CD14-positive monocyte (primary cell): ENCODE data around the gene SCN2A. TPM values are rescaled to one million over a fixed set of nuclear protein-coding genes. Genes with fewer than 3 reads are reported as not detected.

ENCODE experiments used
- DNase-seq, 3 donors: peaks; one replicate each; pipeline ENCODE4 v3.0.0-alpha.2; 2011 to 2022
- H2AFZ ChIP-seq: 2 replicates; pipeline ENCODE4 v1.6.0; 2012; ENCODE audit warnings: mild to moderate bottlenecking, low read depth, low read length, inconsistent platforms; ENCODE audit not compliant: insufficient read depth, poor library complexity, severe bottlenecking
- H3K27ac ChIP-seq, 2 donors: 1 replicate in 1 of 2; 2 replicates in 1 of 2; pipeline ENCODE4 v1.5.1; 2012 to 2013; ENCODE audit warnings: low read length in 2 of 2, control low read depth in 1 of 2, inconsistent platforms in 1 of 2, low read depth in 1 of 2, mild to moderate bottlenecking in 1 of 2
- H3K27me3 ChIP-seq, 2 donors: one replicate each; pipeline versions ENCODE4 v1.6.0 to v1.6.1; 2011 to 2013; ENCODE audit warnings: low read length in 2 of 2; ENCODE audit not compliant: control insufficient read depth in 2 of 2, insufficient read depth in 2 of 2
- H3K36me3 ChIP-seq, 2 donors: replicated peaks in 1 of 2; 1 replicate in 1 of 2; 2 replicates in 1 of 2; pipeline versions ENCODE4 v1.5.1 to v1.6.1; 2012 to 2013; ENCODE audit warnings: low read length in 2 of 2, control low read depth in 1 of 2, inconsistent platforms in 1 of 2, mild to moderate bottlenecking in 1 of 2; ENCODE audit not compliant: insufficient read depth in 2 of 2, control insufficient read depth in 1 of 2
- H3K4me1 ChIP-seq, 2 donors: 1 replicate in 1 of 2; 2 replicates in 1 of 2; pipeline versions ENCODE4 v1.5.1 to v1.6.1; 2012 to 2013; ENCODE audit warnings: low read length in 2 of 2, control low read depth in 1 of 2, inconsistent platforms in 1 of 2, mild to moderate bottlenecking in 1 of 2, moderate library complexity in 1 of 2; ENCODE audit not compliant: insufficient read depth in 2 of 2, control insufficient read depth in 1 of 2
- H3K4me2 ChIP-seq: replicated peaks from 2 replicates; pipeline ENCODE3; 2012; ENCODE audit warnings: low read length, moderate library complexity, mild to moderate bottlenecking; ENCODE audit not compliant: poor library complexity, severe bottlenecking; ENCODE audit errors: extremely low read depth
- H3K4me3 ChIP-seq, 3 experiments: fragments of 200-600 bp in 1 of 3; sonication (generic) in 1 of 3; replicated peaks in 1 of 3; 1 replicate in 2 of 3; 2 replicates in 1 of 3; pipeline ENCODE4 v1.5.1; 2011 to 2013; ENCODE audit warnings: low read length in 3 of 3, mild to moderate bottlenecking in 3 of 3, control low read depth in 2 of 3, low read depth in 2 of 3, inconsistent platforms in 1 of 3, moderate library complexity in 1 of 3
- H3K79me2 ChIP-seq: 2 replicates; pipeline ENCODE4 v1.6.0; 2012; ENCODE audit warnings: mild to moderate bottlenecking, control low read depth, inconsistent platforms, low read length, moderate library complexity; ENCODE audit not compliant: insufficient read depth
- H3K9ac ChIP-seq: 2 replicates; pipeline ENCODE4 v1.6.0; 2017; ENCODE audit warnings: low read length, mild to moderate bottlenecking; ENCODE audit not compliant: insufficient read depth, poor library complexity, severe bottlenecking
- H3K9me3 ChIP-seq, 2 donors: replicated peaks in 1 of 2; 1 replicate in 1 of 2; 2 replicates in 1 of 2; pipeline versions ENCODE4 v1.5.1 to v1.6.1; 2012 to 2013; ENCODE audit warnings: low read length in 2 of 2, control low read depth in 1 of 2; ENCODE audit not compliant: control insufficient read depth in 1 of 2, insufficient read depth in 1 of 2
- H4K20me1 ChIP-seq: 2 replicates; pipeline ENCODE4 v1.6.0; 2012; ENCODE audit warnings: mild to moderate bottlenecking, low read length, control low read depth, moderate library complexity; ENCODE audit not compliant: insufficient read depth
- H3K27ac Mint-ChIP-seq, 7 donors: one replicate each; pipeline ENCODE4 v1.8.0; 2020; ENCODE audit warnings: mild to moderate bottlenecking in 7 of 7, mixed read lengths in 7 of 7, moderate library complexity in 6 of 7, inconsistent platforms in 2 of 7
- H3K27me3 Mint-ChIP-seq, 3 donors: one replicate each; pipeline ENCODE4 v1.8.0; 2021 to 2022; ENCODE audit warnings: low read depth in 3 of 3, mild to moderate bottlenecking in 3 of 3, mixed read lengths in 3 of 3, moderate library complexity in 3 of 3, inconsistent platforms in 1 of 3
- H3K36me3 Mint-ChIP-seq, 2 donors: one replicate each; pipeline ENCODE4 v1.8.0; 2020; ENCODE audit warnings: mixed read lengths in 2 of 2, inconsistent platforms in 1 of 2, mild to moderate bottlenecking in 1 of 2
- H3K4me1 Mint-ChIP-seq: one replicate; pipeline ENCODE4 v1.8.0; 2020; ENCODE audit warnings: mild to moderate bottlenecking, mixed read lengths
- H3K4me3 Mint-ChIP-seq, 2 donors: one replicate each; pipeline ENCODE4 v1.8.0; 2020; ENCODE audit warnings: mild to moderate bottlenecking in 2 of 2, mixed read lengths in 2 of 2, moderate library complexity in 1 of 2
- H3K9me3 Mint-ChIP-seq, 7 donors: one replicate each; pipeline ENCODE4 v1.8.0; 2020 to 2022; ENCODE audit warnings: mixed read lengths in 7 of 7, mild to moderate bottlenecking in 6 of 7, moderate library complexity in 6 of 7, inconsistent platforms in 2 of 7
- WGBS: methylation state at CpG from one replicate; pipeline ENCODE4 v1.1.5; 2013; ENCODE audit warnings: missing lambda C conversion rate; ENCODE audit not compliant: insufficient coverage; 5-methylcytosine and 5-hydroxymethylcytosine counted together
- intact Hi-C, 2 donors: fragments of 100-400 bp; cut with micrococcal nuclease; formaldehyde crosslinking; loops; one replicate each; pipeline versions ENCODE4 v1.15.0 to v1.15.1; 2023
- polyA plus RNA-seq, 3 donors: library from polyadenylated mRNA; depleted of rRNA in 1 of 3; unstranded in 2 of 3; stranded (reverse) in 1 of 3; fragments of 300-500 nt in 2 of 3; fragments of >200 nt in 1 of 3; fragmentation: Illumina TruSeq in 2 of 3; gene quantifications; 1 replicate in 2 of 3; 2 replicates in 1 of 3; pipeline ENCODE4 v1.2.3, GENCODE V29; 2012 to 2021
- TF ChIP-seq, protein P1 (sequence below): fragments of 200-600 bp; IDR thresholded peaks from one replicate; pipeline ENCODE4 v1.8.0; 2022; ENCODE audit warnings: antibody characterized with exemption, mild to moderate bottlenecking

Gene SCN2A
- polyA plus RNA-seq, 3 donors = not detected

- H3K27ac ChIP-seq = no peak overlapping the region
- WGBS = 100% methylated on average over 3 of the region's 3 CpGs
- no peak overlapping the region for H3K27ac Mint-ChIP-seq
- no peak overlapping the region for H3K4me2 ChIP-seq
- H3K4me3 Mint-ChIP-seq = no peak overlapping the region
- TF ChIP-seq, protein P1, sequence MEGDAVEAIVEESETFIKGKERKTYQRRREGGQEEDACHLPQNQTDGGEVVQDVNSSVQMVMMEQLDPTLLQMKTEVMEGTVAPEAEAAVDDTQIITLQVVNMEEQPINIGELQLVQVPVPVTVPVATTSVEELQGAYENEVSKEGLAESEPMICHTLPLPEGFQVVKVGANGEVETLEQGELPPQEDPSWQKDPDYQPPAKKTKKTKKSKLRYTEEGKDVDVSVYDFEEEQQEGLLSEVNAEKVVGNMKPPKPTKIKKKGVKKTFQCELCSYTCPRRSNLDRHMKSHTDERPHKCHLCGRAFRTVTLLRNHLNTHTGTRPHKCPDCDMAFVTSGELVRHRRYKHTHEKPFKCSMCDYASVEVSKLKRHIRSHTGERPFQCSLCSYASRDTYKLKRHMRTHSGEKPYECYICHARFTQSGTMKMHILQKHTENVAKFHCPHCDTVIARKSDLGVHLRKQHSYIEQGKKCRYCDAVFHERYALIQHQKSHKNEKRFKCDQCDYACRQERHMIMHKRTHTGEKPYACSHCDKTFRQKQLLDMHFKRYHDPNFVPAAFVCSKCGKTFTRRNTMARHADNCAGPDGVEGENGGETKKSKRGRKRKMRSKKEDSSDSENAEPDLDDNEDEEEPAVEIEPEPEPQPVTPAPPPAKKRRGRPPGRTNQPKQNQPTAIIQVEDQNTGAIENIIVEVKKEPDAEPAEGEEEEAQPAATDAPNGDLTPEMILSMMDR = no peak
- H3K9me3 ChIP-seq = no peaks in the 10 kb centered on the region
- DNase-seq = no peak
- intact Hi-C loops = no loop called here
- no peaks in the 10 kb centered on the region for H3K4me1 ChIP-seq
- no peak overlapping the region for H2AFZ ChIP-seq
- peaks cover 1 to 5% (median 1%) of the 10 kb centered on the region in 3 donors for H3K27me3 Mint-ChIP-seq
- no peaks in the 10 kb centered on the region for H3K79me2 ChIP-seq
- H3K27me3 ChIP-seq = no peaks in the 10 kb centered on the region
- no peaks in the 10 kb centered on the region for H4K20me1 ChIP-seq
- H3K9me3 Mint-ChIP-seq = peaks cover 0 to 7% (median 1%) of the 10 kb centered on the region in 7 donors
- H3K36me3 Mint-ChIP-seq = no peaks in the 10 kb centered on the region
- no peak overlapping the region for H3K9ac ChIP-seq
- no peaks in the 10 kb centered on the region for H3K36me3 ChIP-seq
- H3K4me1 Mint-ChIP-seq = no peaks in the 10 kb centered on the region
- no peak overlapping the region for H3K4me3 ChIP-seq
Observed at GRCh38 chr2:165406173-165406572, 167.0 kb downstream of the SCN2A start.

- peaks cover 0 to 7% (median 1%) of the 10 kb centered on the region in 7 donors for H3K9me3 Mint-ChIP-seq
- no peaks in the 10 kb centered on the region for H3K36me3 Mint-ChIP-seq
- intact Hi-C loops = no loop called here
- peaks cover 1 to 5% (median 1%) of the 10 kb centered on the region in 3 donors for H3K27me3 Mint-ChIP-seq
- no peaks in the 10 kb centered on the region for H3K27me3 ChIP-seq
- no peaks in the 10 kb centered on the region for H3K4me1 ChIP-seq
- H3K4me1 Mint-ChIP-seq = no peaks in the 10 kb centered on the region
- H2AFZ ChIP-seq = no peak overlapping the region
- no peak overlapping the region for H3K4me3 ChIP-seq
- no peaks in the 10 kb centered on the region for H3K9me3 ChIP-seq
- DNase-seq = no peak
- no peaks in the 10 kb centered on the region for H4K20me1 ChIP-seq
- H3K36me3 ChIP-seq = no peaks in the 10 kb centered on the region
- H3K79me2 ChIP-seq = no peaks in the 10 kb centered on the region
- no peak overlapping the region for H3K27ac ChIP-seq
- no peak overlapping the region for H3K27ac Mint-ChIP-seq
- H3K4me3 Mint-ChIP-seq = no peak overlapping the region
- H3K4me2 ChIP-seq = no peak overlapping the region
- no peak overlapping the region for H3K9ac ChIP-seq
- TF ChIP-seq, protein P1 = no peak
Observed at GRCh38 chr2:165407466-165407865, 168.3 kb downstream of the SCN2A start.
